Measurements from ENCODE around the gene AGMO. TPM values are rescaled to one million over a fixed set of nuclear protein-coding genes. Genes with fewer than 3 reads are reported as not detected.
A peak's percentile ranks its signal among the peaks of the same experiment; 100 is the strongest.

AGMO gene
- total RNA-seq, 1 experiment from 2014 or later, result 0.77 TPM

DNA sequence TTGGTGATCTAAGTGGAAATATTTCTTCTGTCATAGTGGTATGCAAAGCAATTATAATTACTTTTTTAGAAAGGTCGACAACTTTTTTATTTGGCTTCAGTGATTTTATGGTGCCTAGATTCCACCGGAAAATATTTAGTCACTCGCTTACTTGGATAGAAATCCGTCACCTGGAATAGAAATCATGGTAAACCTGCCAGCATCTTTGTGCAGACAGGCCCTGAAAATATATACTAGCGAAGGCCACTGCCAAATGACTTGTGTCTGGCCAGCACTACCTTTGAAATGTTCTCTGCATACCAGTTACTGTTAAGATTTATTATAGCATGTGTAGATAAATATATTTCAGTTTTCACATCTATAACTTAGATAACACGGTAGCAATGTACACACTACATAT lies 226.4 kb downstream of the AGMO start:
- ChIA-PET CTCF (interaction anchor here (1.0 kb wide), 1 partner anchor 386 kb away, joined by 4 read pairs; no protein-coding TSS in a partner anchor), POLR2A (no interaction called here)
- H3K9me3 Mint-ChIP-seq, result peaks cover 18% of the 10 kb centered on the region
- no peak for ATAC-seq
- TF ChIP-seq ETV6 (CRISPR knock-in tag; IDR thresholded peaks at IDR 0.05) (no peak), ZNF416 (CRISPR knock-in tag; IDR thresholded peaks at IDR 0.05) (no peak), ZNF138 (CRISPR knock-in tag; conservative IDR thresholded peaks at IDR 0.05) (no peak), NFYB (CRISPR knock-in tag; conservative IDR thresholded peaks at IDR 0.05; ENCODE audit: low read depth) (no peak), OVOL2 (CRISPR knock-in tag; IDR thresholded peaks at IDR 0.05; ENCODE audit: borderline replicate concordance) (no peak), NR2C2 (CRISPR knock-in tag; IDR thresholded peaks at IDR 0.05) (no peak), ZNF425 (CRISPR knock-in tag; conservative IDR thresholded peaks at IDR 0.05) (no peak), ATF1 (CRISPR knock-in tag; IDR thresholded peaks at IDR 0.05) (no peak), ZNF671 (CRISPR knock-in tag; IDR thresholded peaks at IDR 0.05) (no peak), ZNF317 (CRISPR knock-in tag; IDR thresholded peaks at IDR 0.05; ENCODE audit: borderline replicate concordance, low read depth) (no peak)
- TF ChIP-seq, protein P1, sequence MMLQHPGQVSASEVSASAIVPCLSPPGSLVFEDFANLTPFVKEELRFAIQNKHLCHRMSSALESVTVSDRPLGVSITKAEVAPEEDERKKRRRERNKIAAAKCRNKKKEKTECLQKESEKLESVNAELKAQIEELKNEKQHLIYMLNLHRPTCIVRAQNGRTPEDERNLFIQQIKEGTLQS (CRISPR knock-in tag; conservative IDR thresholded peaks at IDR 0.05), result no peak
- TF ChIP-seq, protein P2, sequence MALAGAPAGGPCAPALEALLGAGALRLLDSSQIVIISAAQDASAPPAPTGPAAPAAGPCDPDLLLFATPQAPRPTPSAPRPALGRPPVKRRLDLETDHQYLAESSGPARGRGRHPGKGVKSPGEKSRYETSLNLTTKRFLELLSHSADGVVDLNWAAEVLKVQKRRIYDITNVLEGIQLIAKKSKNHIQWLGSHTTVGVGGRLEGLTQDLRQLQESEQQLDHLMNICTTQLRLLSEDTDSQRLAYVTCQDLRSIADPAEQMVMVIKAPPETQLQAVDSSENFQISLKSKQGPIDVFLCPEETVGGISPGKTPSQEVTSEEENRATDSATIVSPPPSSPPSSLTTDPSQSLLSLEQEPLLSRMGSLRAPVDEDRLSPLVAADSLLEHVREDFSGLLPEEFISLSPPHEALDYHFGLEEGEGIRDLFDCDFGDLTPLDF (CRISPR knock-in tag; IDR thresholded peaks at IDR 0.05), result no peak
- DNase-seq (ENCODE audit: low spot score), result no peak
- H3K4me1 Mint-ChIP-seq, result peaks cover 43% of the 10 kb centered on the region
- no peak overlapping the region for H3K4me3 Mint-ChIP-seq
- H3K27me3 Mint-ChIP-seq (ENCODE audit: low read depth), result no peaks in the 10 kb centered on the region
- no peak overlapping the region for H3K27ac Mint-ChIP-seq
- peaks cover 14% of the 10 kb centered on the region for H3K36me3 Mint-ChIP-seq

GRCh38 chr7:15334536-15335263 lies 227.1 kb downstream of the AGMO start:
- ATAC-seq (no peak), DNase-seq (ENCODE audit: low spot score) (no peak)
- Mint-ChIP-seq H3K27ac (peak overlapping the region; percentile 39; the same call in 1 of the 2 replicates), H3K4me1 (peaks cover 44% of the 10 kb centered on the region), H3K9me3 (peaks cover 11% of the 10 kb centered on the region), H3K36me3 (peaks cover 7% of the 10 kb centered on the region), H3K27me3 (ENCODE audit: low read depth) (no peaks in the 10 kb centered on the region), H3K4me3 (no peak overlapping the region)
- ChIA-PET CTCF (interaction anchor here (1.0 kb wide), 1 partner anchor 386 kb away, joined by 4 read pairs; no protein-coding TSS in a partner anchor), POLR2A (no interaction called here)
- no peak for TF ChIP-seq FOXJ3 (CRISPR knock-in tag; IDR thresholded peaks at IDR 0.05; ENCODE audit: borderline replicate concordance)
- TF ChIP-seq ZNF232 (CRISPR knock-in tag; IDR thresholded peaks at IDR 0.05), result no peak
- no peak for TF ChIP-seq ZNF423 (CRISPR knock-in tag; IDR thresholded peaks at IDR 0.05)
- TF ChIP-seq MXD4 (CRISPR knock-in tag; IDR thresholded peaks at IDR 0.05; ENCODE audit: borderline replicate concordance), result no peak
- TF ChIP-seq PREB (CRISPR knock-in tag; IDR thresholded peaks at IDR 0.05; ENCODE audit: borderline replicate concordance), result no peak
- no peak for TF ChIP-seq ZBTB43 (CRISPR knock-in tag; IDR thresholded peaks at IDR 0.05)
- no peak for TF ChIP-seq NFATC4 (CRISPR knock-in tag; IDR thresholded peaks at IDR 0.05)
- no peak for TF ChIP-seq SMAD3 (CRISPR knock-in tag; IDR thresholded peaks at IDR 0.05; ENCODE audit: borderline replicate concordance)
- no peak for TF ChIP-seq SP1 (CRISPR knock-in tag; conservative IDR thresholded peaks at IDR 0.05)
- no peak for TF ChIP-seq ZNF532 (CRISPR knock-in tag; IDR thresholded peaks at IDR 0.05; ENCODE audit: borderline replicate concordance)
- TF ChIP-seq, protein P3, sequence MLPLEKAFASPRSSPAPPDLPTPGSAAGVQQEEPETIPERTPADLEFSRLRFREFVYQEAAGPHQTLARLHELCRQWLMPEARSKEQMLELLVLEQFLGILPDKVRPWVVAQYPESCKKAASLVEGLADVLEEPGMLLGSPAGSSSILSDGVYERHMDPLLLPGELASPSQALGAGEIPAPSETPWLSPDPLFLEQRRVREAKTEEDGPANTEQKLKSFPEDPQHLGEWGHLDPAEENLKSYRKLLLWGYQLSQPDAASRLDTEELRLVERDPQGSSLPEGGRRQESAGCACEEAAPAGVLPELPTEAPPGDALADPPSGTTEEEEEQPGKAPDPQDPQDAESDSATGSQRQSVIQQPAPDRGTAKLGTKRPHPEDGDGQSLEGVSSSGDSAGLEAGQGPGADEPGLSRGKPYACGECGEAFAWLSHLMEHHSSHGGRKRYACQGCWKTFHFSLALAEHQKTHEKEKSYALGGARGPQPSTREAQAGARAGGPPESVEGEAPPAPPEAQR (CRISPR knock-in tag; IDR thresholded peaks at IDR 0.05), result no peak
